ENCODE data around the gene IL1RAP.

DNA sequence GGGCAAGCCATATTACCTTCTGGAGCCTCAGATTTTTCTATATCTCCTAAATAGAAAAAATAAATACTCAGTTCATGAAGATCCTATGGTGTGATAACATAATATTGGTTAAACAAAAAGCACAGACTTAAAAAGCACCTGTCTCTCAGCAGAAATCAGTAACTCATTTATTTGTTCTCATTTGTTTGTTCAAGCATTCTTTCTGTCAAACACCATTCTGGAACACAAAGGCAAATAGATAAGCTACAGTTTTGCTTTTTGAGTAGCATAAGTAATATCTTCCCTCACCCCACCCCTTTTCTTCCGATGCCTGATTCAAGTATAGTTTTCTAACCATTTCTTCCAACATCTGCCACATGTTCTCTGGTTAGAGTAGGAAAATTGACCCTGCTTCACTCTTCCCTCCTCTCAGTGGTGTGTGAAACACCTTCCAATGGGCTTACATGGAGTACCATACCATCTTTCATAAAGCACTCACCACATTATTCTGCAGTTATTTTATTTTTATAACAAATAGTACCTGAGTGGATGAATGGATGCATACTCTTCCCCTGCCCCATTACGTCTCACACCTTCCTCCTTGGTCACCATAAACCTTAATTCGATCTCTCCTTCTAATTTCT is 8.4 kb upstream of the IL1RAP start:
- no peak for TF ChIP-seq EZH2phosphoT487 (IDR thresholded peaks at IDR 0.05; ENCODE audit: borderline replicate concordance)
- TF ChIP-seq, protein P1, sequence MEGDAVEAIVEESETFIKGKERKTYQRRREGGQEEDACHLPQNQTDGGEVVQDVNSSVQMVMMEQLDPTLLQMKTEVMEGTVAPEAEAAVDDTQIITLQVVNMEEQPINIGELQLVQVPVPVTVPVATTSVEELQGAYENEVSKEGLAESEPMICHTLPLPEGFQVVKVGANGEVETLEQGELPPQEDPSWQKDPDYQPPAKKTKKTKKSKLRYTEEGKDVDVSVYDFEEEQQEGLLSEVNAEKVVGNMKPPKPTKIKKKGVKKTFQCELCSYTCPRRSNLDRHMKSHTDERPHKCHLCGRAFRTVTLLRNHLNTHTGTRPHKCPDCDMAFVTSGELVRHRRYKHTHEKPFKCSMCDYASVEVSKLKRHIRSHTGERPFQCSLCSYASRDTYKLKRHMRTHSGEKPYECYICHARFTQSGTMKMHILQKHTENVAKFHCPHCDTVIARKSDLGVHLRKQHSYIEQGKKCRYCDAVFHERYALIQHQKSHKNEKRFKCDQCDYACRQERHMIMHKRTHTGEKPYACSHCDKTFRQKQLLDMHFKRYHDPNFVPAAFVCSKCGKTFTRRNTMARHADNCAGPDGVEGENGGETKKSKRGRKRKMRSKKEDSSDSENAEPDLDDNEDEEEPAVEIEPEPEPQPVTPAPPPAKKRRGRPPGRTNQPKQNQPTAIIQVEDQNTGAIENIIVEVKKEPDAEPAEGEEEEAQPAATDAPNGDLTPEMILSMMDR (conservative IDR thresholded peaks at IDR 0.05; ENCODE audit: low read length), result no peak
